ENCODE data around the gene NMBR.

DNA sequence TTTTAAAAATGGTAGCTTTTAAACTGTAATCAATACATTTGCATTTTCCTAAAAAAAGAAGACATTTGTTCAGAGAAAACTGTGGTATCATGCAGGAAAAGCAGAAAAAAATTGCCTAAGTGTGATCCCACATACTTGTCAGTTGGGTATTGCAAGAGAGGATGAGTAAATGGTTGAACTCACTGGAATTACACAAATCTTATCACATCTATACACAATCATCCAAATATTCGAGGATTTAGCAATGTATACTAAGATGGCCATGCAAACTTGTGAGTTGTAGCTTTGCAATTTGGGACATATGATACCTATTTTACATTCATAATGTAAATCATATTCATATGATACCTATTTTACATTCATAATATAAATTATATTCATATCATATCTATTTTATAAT, 72.4 kb downstream of the NMBR start:
- TF ChIP-seq, protein P1, sequence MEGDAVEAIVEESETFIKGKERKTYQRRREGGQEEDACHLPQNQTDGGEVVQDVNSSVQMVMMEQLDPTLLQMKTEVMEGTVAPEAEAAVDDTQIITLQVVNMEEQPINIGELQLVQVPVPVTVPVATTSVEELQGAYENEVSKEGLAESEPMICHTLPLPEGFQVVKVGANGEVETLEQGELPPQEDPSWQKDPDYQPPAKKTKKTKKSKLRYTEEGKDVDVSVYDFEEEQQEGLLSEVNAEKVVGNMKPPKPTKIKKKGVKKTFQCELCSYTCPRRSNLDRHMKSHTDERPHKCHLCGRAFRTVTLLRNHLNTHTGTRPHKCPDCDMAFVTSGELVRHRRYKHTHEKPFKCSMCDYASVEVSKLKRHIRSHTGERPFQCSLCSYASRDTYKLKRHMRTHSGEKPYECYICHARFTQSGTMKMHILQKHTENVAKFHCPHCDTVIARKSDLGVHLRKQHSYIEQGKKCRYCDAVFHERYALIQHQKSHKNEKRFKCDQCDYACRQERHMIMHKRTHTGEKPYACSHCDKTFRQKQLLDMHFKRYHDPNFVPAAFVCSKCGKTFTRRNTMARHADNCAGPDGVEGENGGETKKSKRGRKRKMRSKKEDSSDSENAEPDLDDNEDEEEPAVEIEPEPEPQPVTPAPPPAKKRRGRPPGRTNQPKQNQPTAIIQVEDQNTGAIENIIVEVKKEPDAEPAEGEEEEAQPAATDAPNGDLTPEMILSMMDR (IDR thresholded peaks at IDR 0.05), result no peak
- no peak for TF ChIP-seq POLR2A (IDR thresholded peaks at IDR 0.05)

Measured in uterus (tissue), 2 donors.